Ishikawa (cell line): ENCODE data around the gene DNAH9.

Experiments used
- CEBPB ChIP-seq: IDR thresholded peaks from 2 replicates; pipeline ENCODE4 v1.6.1; 2012
- EGR1 ChIP-seq: IDR thresholded peaks from 2 replicates; pipeline ENCODE4 v1.6.1; 2012
- EP300 ChIP-seq: IDR thresholded peaks from 2 replicates; pipeline ENCODE4 v1.6.1; 2012; ENCODE audit warnings: borderline replicate concordance
- FOXM1 ChIP-seq: IDR thresholded peaks from 2 replicates; pipeline ENCODE4 v1.6.1; 2012; ENCODE audit warnings: low read depth, borderline replicate concordance
- MAX ChIP-seq: IDR thresholded peaks from 2 replicates; pipeline ENCODE4 v1.6.1; 2012
- NFIC ChIP-seq: IDR thresholded peaks from 2 replicates; pipeline ENCODE4 v1.6.1; 2012
- RAD21 ChIP-seq: IDR thresholded peaks from 2 replicates; pipeline ENCODE4 v1.6.1; 2012; ENCODE audit warnings: low read depth
- REST ChIP-seq: IDR thresholded peaks from 2 replicates; pipeline ENCODE4 v1.6.1; 2012; ENCODE audit warnings: low read depth, mild to moderate bottlenecking
- TAF1 ChIP-seq: IDR thresholded peaks from 2 replicates; pipeline ENCODE4 v1.6.1; 2012; ENCODE audit warnings: low read depth, mild to moderate bottlenecking
- TCF12 ChIP-seq: IDR thresholded peaks from 2 replicates; pipeline ENCODE4 v1.6.1; 2012; ENCODE audit warnings: low read depth
- TEAD4 ChIP-seq: IDR thresholded peaks from 2 replicates; pipeline ENCODE4 v1.6.1; 2012
- USF1 ChIP-seq: IDR thresholded peaks from 2 replicates; pipeline ENCODE4 v1.6.1; 2012
- YY1 ChIP-seq: IDR thresholded peaks from 2 replicates; pipeline ENCODE4 v1.6.1; 2012; ENCODE audit warnings: low read depth
- ZBTB7A ChIP-seq: IDR thresholded peaks from 2 replicates; pipeline ENCODE4 v1.6.1; 2012; ENCODE audit warnings: low read depth

DNAH9 gene

GRCh38 chr17:12007466-12007865, 409.2 kb downstream of the DNAH9 start:
- TF ChIP-seq EGR1 (no peak), ZBTB7A (no peak), TEAD4 (no peak), REST (no peak), RAD21 (no peak), EP300 (no peak), TCF12 (no peak), MAX (no peak), YY1 (no peak), CEBPB (no peak), FOXM1 (no peak), NFIC (no peak), TAF1 (no peak), USF1 (no peak)
